UCSD-AML1 (cell line): ENCODE data around the gene LUZP1.

ENCODE experiments used
- DNase-seq: peaks from one replicate; lab custom pipeline; 2025; ENCODE audit not compliant: unreplicated experiment; lab: John Stamatoyannopoulos, UW

Gene LUZP1

DNA sequence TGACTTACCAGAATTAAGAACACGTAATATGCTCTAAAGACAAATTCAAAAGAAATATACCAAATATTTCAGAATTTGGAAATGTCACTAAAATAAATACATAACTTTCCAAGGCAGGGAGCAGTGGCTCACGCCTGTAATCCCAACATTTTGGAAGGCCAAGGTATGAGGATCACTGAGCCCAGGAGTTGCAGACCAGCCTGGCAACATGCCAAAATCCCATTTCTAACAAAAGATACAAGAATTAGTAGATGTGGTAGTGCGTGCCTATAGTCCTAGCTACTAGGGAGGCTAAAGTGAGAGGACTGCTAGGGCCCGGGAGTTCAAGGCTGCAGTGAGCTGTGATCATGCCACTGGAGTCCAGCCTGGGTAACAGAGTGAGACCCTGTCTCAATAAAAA lies 11.7 kb downstream of the LUZP1 start:
- DNase-seq = no peak

DNA sequence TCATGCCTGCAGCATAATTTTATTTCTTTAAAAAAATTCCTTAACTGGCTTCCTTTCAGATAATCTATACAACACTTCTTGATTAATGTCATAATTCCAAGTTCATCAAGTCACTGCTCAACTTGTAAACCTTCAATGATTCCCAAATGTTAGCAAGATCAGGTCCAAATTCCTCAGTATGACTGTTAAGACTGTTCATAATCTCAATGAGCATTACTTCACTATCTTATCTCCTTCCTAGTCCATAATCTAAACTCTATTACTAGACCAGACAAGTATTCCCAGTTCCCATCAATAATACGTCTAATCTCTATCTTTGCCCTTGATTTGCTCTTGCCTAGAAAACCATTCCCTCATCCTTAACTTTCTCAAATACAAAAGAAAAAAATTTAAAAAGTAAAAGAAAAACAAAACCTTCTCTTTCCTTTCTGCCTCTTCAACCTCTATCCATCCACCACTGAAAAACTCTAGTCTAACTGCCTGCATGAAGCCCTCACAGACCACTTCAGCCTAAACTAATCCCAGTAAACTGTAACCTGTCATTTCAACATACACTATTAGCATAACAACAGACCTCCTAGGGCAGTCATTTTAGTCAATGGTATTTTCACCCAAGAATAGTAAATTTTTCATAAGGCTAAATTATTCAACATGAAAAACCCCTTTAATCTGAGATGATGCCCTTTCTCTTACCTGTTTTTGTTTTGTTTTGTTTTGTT lies 15.5 kb downstream of the LUZP1 start:
- no peak for DNase-seq

DNA sequence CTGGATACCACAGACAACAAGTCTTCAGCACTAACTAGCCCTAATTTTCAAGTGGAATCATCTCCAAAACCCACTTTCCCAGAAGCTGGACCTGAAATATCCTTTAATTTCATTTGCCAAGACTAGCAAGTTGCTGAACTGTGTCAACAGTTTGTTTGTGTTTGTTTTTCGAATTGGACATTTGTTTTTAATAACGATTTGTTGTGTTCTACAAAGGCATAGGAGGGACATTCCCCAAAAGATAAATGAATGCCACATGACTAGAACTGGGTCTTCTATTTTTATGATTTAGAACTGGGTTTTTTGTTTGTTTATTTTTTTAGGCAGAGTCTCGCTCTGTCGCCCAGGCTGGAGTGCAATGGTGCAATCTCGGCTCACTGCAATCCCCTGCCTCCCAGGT lies 17.9 kb downstream of the LUZP1 start:
- DNase-seq = no peak

DNA sequence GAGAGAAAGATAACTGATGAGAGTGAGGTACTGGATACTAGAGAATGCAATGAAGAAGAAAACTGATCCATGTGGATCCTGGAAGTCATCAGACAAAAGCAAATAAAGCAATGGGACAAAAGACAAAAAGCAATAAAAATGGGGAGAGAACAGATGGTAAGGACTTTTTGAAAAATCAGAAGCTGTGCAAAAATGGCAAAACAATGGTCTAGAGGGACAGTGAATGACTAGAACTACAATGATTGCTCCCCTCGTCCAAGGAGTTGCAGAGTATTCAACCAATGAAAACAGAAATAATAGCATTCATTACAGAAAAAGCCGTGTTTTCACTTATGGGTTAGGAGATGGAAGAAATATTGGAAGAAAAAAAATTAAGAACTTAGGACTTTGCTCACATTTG lies 18.5 kb downstream of the LUZP1 start:
- DNase-seq = no peak

DNA sequence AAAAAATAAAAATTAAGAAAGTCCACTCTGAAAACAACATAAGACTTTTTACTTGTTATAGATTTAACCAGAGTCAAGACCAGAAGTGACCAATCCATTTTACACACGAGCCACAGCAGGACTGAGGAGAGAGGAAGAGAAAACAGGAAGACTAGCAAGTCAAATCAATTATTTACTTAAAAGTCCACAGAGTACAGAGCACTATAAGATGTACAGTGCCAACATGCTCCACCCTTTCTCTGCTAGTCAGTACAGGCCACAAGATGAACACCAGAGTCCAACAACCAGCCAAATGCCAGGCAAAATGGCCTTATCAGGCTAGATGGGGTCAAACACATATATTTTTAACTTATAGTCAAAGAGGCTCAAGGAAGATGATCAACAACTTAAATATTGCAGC lies 19.5 kb downstream of the LUZP1 start:
- no peak for DNase-seq

DNA sequence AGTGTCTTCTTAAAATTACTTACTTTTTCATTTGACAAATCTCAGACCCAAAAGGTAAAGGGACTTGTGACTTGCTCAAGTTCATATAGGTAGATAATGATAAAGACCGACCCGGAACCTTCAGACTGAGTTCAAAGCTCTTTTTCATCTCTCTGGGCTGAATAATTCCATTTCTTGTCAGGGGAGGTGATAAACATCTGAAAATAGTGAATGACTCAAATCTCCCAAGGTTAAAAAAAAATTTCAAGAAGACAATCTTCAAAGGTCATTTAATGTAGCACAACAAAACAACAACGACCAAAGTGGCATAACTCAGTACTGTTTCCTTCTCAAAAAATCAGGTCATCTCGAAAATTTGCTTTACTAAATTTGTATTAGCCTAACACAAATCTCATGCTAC lies 20.6 kb downstream of the LUZP1 start:
- no peak for DNase-seq

DNA sequence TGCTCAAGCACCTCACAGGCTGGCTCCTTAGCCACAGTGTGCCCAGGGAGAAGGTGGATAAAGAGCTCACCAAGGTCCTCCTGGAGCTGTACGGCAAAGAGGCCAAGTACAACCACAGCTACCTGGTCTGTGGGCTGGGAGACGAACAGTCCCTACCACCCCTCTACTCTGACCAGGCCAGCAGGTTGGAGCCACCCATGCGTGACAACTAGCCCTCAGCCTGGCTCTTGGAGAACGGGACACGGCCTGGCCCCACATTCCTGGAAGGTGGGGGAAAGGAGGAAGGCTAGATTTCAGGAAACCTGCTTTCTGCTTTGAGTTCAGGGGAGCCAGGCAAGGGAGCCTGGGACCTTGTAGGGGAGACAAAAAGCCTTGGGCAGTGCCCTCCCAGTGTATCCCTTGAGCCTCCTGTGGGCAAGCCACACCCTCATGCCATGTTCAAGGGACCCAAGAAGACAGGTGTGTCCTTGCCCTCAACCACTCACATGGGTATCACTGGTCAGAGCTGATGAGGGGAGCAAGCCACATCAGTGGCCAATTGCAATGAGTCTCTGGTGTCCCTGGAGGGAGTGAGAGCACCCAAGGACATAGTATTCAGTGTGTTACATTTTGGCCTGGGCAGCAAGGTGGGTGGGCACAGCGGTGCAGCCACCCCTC lies 27.6 kb downstream of the LUZP1 start:
- DNase-seq = no peak

DNA sequence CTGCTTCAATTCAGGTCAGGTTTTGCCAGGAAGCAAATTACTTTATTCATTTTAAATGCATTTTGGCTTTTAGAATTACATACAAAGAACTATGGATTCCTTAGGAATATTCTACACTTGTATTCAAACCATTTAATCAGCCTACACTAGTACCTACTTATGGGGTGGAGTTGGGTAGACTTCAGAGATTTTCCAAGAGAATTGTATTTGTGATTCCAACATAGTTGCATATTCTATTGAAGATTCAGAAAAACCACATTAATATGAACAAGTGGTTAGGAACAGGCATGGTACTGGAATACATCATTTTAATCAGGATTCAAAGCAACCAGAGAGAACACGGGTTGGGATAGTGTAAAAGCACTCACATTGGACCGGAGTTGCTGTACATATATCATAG lies 33.4 kb downstream of the LUZP1 start:
- no peak for DNase-seq

DNA sequence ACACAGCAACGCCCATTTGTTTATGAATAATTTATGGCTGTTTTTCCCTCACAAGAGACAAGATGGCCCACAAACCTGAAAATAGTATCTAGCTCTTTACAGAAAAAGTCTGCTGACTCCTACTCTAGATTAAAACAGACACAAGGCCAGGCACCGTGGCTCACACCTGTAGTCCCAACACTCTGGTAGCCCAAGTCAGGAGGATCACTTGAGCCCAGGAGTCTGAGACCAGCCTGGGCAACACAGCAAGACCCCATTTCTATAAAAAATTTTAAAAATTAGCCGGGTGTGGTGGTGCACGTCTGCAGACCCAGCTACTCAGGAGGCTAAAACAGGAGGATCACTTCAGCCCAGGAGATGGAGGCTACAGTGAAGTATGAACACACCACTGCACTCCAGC lies 34.6 kb downstream of the LUZP1 start:
- no peak for DNase-seq

DNA sequence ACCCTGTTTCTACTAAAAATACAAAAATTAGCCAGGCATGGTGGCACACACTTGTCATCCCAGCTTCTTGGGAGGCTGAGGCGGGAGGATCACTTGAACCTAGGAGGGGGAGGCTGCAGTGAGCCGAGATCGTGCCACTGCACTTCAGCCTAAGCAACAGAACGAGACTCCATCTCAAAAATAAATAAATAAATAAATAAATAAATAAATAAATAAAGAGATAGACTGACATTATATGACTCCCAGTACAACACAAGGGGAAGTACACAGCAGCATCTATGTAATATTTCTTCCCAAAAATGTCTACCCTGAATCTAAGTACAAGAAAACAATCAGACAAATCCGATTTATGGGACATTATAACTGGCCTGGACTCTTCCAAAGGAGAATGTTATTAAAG lies 35.1 kb downstream of the LUZP1 start:
- DNase-seq = no peak

DNA sequence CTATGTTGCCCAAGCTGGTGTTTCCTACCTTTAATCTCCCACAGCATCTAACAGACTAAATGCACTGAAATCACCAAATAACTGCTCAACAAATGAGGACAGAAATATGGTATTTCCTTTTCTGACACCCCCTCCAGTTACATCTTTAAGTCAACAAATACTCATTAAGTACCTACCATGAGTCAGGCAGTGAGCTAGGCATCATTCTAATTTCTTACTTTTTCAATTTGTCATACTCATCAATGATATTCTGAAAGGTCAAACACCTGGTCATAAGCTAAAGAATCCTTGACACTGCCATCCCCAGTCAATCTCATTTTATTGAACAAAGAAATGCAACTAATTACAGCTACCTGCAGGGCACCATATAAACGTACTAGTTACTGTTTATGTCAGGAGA lies 36.6 kb downstream of the LUZP1 start:
- DNase-seq = no peak

DNA sequence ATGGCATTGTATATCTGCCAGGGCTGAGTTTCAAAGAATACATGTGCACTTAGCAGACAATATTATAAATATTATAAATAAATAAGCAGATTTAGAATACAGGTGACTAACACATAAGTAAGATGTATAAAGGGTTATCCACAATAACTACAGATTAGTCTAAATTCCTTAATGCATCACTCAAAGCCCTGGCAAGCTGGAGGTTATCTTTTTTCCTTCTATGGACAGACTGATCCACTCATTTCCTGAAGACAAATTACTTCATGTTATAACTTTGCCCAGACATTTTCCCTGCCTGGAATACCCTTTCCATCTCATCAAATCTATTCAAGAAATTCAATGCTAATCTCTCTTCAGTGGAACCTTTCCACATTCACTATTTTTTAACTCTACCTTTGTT lies 38.8 kb downstream of the LUZP1 start:
- no peak for DNase-seq

DNA sequence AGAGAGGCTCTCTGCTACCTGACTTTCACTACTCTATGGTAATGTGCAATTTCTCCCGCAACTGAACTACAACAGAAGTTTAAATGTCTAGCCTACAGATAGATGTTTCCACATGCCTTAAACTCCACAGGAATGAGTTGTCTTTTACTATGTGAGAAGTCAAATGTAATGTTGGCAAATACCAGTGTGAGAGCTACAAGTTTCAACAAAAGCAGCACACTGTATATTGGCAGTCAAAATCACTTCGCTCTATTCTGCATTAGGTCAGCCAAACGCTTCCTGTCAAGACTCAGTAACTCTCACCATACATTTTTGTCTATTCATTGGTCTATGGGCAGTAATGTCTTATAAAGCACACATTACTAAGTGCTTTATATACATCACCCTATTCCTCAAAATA lies 41.9 kb downstream of the LUZP1 start:
- DNase-seq = no peak

DNA sequence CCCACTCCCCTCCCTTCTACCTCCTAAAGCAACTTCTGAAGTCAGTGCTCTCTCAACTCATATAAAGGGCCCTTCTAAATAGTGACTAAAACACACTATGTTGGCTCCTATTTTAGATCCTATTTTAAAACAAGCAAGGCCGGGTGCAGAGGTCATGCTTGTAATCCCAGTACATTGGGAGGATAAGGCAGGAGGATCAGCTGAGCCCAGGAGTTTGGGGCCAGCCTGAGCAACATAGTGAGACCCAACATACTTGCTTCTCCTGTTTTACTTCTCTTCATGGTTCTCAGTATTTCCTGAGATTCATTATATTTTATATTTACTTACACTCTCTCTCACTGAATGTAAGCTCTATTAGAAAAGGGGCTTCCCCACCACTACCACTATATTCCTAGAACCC lies 42.5 kb downstream of the LUZP1 start:
- no peak for DNase-seq

DNA sequence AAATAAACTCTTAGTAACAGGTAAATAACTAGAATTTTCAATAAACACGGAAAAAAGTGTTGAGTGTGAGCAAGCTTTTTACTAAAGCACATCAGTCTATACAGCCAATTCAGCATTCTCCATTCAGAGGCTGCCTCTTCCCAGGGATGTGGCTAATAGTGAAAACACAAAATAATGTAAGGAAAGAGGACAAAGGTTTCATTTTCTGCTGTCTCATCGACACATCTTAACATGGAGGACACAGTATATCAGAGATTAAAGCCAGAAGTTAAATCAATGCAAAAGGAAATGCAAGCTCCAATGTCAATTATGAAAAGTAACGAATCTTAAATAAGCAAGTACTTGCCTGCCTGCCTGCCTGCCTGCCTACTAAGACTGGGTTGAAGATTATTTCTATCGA lies 43.2 kb downstream of the LUZP1 start:
- no peak for DNase-seq

DNA sequence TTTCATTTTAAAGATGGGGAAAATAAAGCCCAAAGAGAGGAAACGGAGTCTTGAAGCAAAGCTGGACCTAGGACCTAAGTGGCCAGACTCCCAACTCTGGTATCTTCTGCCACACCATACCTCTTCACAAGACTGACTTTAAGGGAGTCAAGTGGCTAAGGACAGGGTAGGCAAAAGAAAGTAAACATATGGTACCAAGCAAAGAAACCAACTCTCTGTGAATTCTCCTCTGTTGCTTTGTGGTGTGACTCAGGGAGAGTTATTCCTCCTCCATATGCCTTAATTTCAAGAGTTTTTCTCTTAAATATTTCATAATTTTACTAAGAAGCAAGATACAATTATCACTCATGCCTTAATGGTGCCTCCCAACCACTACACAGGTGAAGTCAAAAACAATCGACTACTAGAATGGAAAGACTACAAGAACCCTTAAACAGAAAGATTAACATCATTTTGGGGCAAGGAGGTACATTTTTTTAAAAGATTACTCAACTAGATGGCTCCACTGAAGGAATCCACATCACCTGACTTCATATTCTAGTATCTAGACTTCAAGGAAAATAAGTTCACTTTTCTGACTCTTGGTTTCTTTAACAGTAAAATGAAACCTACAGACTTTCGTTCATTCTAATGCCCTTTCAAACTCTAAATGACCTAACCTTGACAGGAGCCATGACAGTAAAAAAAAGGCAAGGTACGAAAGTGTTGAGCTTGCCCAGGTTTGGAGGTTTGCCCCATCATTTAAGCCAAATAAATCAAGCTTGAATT lies 44.2 kb downstream of the LUZP1 start:
- DNase-seq = no peak

DNA sequence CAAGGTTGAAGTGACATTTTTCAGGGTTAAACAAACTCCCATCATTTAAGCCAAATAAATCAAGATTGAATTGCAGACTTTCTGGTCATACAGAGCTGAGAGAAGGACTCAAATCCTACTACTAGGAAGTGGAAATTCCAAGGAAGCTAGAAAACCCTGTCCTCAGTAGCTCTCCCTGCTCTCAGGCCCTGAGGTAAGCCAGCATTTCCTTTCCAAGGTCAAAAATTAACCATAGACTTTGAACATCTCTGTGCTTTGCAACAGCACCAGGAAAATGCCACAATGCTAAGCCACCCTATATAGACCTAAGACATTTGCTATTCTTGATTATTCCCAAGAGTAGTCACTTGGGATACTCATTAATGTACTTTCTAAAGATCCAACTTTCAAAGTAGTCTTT lies 45.1 kb downstream of the LUZP1 start:
- no peak for DNase-seq

DNA sequence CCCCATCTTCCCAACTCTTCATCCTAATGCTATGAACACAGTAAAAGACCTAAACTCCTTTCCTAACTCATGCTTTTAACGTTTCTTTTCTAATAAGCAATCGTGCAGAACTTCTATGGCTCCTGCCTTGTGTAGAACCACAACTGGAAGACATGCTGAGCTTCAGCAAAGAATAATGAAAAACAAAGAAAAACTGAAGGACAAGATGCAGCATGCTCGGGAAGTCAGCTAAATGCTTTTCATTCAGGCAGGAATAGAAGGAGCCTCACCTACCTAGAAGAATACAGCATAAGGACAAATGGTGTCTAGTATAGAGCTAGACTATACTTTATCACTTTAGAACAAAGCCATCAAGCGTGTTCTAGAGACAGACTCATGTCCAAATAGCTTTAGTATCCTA lies 45.9 kb downstream of the LUZP1 start:
- no peak for DNase-seq

DNA sequence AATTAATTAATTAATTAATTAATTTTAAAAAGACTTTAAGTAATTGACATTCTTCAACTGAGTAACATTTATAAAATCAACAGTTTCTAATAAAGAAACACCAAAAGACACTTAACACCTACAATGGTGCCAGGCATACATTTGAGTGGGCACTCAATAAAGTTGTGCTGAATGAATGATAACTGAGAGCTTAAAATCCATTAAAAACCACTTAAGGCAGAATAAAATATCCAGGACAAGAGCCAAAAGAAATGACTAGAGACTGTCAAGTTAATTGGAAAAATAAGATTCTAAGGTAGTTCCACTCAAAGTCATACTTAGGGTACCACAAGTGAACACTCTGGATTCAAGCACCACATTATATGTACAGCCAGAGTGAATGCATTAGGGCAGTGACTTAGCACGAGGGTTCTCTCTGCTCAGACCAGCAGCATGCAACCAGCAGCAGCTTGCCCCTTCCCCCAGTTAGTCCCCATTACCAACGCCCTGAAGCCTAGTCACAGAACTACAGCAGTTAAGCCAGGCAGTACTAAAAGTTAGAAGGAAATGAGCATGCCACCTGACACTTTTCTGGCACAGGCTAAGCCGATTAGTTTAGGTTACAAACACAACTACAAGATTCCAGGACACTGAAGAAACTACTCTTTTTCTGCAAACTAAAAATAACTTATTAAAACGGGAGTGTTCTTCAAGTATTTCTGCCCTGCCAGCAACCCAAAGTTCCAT lies 46.5 kb downstream of the LUZP1 start:
- DNase-seq = no peak

DNA sequence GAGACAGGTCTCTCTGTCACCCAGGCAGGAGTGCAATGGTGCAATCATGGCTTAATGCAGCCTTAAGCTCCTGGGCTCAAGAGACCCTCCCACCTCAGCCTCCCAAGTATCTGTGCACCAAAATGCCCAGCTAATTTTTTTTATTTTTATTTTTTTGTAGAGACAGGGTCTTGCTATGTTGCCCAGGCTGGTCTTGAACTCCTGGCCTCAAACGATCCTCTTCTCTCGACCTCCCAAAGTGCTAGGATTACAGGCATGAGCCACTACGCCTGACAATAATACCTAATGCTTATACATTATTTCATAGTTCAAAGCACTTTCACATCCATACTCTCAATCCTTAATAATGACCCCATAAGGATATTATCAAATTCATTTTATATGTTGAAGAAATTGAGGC lies 48.3 kb downstream of the LUZP1 start:
- no peak for DNase-seq

DNA sequence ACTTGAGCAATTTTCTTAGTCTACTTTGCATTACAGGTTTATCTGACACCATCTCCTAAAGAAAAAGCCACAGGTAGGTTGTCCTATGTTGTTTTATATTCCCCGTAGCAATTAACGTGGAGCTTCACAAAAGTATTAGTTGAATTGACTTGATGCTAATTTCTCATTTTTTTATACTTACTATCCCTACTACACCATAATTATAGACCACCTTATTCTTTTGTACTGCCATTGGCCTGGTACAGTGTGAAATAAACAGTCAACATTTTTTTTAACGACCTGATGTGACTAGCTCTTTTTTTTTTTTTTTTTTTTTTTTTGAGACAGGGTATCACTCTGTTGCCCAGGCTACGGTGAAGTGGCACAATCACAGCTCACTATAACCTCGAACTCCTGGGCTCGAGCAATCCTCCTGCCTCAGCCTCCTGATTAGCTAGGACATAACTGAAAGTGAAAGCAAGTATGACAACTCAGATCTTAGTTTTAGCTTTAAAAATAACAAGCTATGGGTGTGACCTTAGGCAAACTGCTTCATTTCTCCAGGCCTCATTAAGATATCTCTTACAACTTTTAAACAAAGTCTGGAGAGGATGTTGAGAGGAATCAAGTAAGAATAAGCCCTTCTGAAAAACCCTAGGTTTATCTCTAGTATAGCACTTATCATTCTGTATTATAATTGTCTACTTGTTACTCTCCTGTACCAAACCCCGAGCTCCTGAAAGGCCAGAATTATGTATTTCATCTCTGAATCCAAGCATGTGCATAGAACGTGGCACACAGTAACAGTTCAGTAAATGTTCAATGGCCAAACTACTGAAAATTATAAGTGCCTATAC lies 49.5 kb downstream of the LUZP1 start:
- DNase-seq = no peak
